NCI-H774 (cell line): ENCODE measurements around the gene LYPLAL1.
"Not testable (repeated sequence)": the region's sequence is repeated elsewhere in the genome, so short reads cannot be mapped to it uniquely, and the experiment has no call there.

Source experiments
- DNase-seq: peaks from one replicate; lab custom pipeline; 2025; lab: John Stamatoyannopoulos, UW

LYPLAL1 gene

GRCh38 chr1:219215477-219215876 lies 41.8 kb downstream of the LYPLAL1 start:
- no peak for DNase-seq

DNA sequence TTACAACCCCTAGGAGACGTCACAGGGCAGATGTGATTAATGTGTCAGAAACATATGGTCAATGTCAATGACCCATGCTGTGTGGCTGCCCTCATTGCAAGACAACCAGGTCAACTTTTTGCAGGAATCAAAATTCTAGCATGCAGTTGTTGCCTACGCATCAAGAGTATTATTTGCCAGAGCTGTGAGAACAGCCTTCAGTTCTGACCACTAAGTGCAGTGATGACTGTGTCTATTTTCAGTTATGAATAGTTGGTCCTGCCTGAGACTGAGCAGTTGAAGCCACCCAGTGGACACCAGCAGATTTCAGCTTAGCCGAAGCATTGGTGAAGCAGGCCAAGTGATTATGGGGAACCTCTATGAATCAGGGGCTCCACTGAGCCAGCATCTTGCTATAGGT lies 47.3 kb downstream of the LYPLAL1 start:
- no peak for DNase-seq

- no peak for DNase-seq
Measured at GRCh38 chr1:219223496-219223895, 49.8 kb downstream of the LYPLAL1 start.

DNA sequence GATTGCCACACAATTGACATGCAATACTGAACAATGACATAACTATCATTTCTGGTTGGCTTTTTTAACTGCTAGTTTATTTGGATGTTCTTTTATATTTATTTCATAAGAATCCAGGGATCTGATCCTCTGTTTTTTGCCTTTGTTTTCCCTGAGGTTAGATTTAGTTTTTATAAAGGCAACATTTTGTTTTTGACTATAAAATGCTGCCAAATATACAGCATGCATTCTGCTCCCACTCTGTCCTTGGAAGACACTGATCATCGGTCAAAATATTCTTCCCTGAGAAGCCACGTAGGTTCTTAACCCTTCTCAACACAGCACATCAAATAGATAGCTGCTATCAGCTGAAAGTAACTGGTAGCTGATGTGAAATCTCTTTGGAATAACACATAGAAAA lies 52.5 kb downstream of the LYPLAL1 start:
- no peak for DNase-seq

- DNase-seq, result no peak
Measured at GRCh38 chr1:219227360-219228057, 53.8 kb downstream of the LYPLAL1 start.

DNA sequence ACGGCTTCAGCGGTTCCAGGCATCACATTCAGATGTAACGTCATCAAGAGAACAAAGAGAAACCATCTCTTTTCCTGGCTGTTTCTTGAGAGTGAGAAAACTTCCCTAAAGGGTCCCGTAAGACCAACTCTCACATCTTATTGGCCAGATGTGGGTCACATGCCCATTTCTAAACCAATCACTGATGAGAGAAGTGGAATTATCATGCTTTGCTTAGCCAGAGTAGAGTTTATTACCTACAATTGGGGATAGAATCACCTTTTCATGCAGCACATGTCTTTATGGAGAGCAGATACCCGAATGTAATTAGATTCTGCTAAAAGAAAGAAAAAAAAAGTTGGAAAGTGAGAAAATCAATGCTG lies 54.4 kb downstream of the LYPLAL1 start:
- no peak for DNase-seq

DNA sequence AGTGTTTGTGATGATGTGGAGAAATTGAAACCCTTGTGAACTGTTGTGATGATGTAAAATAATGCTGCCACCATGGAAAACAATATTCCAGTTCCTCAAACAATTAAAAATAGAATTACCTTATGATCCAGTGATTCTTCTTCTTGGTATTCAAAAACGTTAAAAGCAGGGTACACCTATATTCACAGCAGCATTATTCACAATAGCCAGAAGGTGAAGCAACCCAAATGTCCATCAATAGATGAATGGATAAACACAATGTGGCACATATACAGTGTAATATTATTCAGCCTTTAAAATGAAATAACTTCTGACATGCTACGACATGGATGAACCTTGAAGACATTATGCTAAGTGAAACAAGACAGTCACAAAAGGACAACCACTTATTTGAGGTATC lies 59.2 kb downstream of the LYPLAL1 start:
- no peak for DNase-seq

GRCh38 chr1:219235903-219236481 lies 62.3 kb downstream of the LYPLAL1 start:
- DNase-seq, result no peak

DNA sequence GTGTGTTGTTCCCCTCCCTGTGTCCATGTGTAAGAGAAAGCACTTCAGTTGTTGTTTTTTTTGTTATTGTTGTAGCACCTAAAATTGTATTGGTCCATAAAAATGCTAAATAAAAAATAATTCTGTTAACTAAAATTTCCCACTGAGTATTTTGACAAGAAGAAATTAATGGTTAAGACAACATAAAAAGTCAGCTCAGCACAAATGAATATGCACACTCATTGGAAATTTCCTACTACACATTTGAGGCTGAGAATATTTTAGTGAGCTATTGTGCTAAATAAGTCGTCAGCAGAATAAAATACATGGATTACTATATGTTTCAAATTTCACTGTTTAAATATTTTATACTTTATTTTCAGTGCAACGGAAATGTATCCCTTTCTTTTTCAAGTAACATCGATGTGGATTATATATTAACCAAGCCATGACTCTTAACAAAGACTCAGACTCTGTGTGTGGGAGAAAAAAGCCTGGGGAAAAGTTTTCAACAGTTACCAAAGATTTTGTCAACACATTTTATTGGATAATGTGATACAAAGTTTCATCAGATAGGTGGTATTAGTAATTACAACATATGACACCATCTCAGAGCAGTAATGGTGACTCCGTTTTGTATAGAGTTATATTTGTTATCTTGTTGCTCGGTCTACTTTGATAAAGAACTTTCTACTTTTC lies 63.4 kb downstream of the LYPLAL1 start:
- DNase-seq, result no peak

- no peak for DNase-seq
Measured at GRCh38 chr1:219239518-219239917, 65.8 kb downstream of the LYPLAL1 start.

GRCh38 chr1:219244864-219245263 lies 71.2 kb downstream of the LYPLAL1 start:
- DNase-seq, result no peak

- no peak for DNase-seq
Measured at GRCh38 chr1:219247441-219247840, 73.8 kb downstream of the LYPLAL1 start.

GRCh38 chr1:219250468-219250867 lies 76.8 kb downstream of the LYPLAL1 start:
- DNase-seq, result not testable (repeated sequence)

DNA sequence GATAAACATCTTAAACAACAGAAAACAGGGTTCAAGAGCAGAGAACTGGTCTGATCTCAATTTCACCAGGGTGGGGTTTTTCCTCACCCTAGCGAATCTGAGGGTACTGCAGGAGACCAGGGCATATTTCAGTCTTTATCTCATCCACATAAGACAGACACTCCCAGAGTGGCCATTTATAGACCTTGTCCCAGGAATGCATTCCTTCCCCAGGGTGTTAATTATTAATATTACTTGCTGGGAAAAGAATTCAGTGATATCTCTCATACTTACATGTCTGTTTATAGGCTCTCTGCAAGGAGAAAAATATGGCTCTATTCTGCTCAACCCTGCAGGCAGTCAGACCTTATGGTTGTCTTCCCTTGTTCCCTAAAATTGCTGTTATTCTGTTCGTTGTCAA lies 84.1 kb downstream of the LYPLAL1 start:
- no peak for DNase-seq

DNA sequence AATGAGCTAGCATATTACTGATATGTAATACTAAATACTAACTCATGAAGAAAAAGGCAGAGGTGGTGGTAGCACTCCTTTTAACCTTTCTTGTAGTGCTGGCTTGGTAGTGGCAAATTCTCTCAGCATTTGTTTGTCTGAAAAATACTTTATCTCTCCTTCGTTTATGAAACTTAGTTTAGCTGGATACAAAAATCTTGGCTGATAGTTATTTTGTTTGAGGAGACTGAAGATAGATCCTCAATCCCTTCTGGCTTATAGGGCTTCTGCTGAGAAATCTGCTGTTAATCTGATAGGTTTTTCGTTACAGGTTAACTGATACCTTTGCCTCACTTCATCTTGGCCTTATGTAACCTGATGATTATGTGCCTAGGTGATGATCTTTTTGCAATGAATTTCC lies 87.8 kb downstream of the LYPLAL1 start:
- DNase-seq, result no peak
